ENCODE results near the gene FKBP10.
"Not testable (repeated sequence)": the region's sequence is repeated elsewhere in the genome, so short reads cannot be mapped to it uniquely, and the experiment has no call there.

Gene FKBP10, protein sequence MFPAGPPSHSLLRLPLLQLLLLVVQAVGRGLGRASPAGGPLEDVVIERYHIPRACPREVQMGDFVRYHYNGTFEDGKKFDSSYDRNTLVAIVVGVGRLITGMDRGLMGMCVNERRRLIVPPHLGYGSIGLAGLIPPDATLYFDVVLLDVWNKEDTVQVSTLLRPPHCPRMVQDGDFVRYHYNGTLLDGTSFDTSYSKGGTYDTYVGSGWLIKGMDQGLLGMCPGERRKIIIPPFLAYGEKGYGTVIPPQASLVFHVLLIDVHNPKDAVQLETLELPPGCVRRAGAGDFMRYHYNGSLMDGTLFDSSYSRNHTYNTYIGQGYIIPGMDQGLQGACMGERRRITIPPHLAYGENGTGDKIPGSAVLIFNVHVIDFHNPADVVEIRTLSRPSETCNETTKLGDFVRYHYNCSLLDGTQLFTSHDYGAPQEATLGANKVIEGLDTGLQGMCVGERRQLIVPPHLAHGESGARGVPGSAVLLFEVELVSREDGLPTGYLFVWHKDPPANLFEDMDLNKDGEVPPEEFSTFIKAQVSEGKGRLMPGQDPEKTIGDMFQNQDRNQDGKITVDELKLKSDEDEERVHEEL

DNA sequence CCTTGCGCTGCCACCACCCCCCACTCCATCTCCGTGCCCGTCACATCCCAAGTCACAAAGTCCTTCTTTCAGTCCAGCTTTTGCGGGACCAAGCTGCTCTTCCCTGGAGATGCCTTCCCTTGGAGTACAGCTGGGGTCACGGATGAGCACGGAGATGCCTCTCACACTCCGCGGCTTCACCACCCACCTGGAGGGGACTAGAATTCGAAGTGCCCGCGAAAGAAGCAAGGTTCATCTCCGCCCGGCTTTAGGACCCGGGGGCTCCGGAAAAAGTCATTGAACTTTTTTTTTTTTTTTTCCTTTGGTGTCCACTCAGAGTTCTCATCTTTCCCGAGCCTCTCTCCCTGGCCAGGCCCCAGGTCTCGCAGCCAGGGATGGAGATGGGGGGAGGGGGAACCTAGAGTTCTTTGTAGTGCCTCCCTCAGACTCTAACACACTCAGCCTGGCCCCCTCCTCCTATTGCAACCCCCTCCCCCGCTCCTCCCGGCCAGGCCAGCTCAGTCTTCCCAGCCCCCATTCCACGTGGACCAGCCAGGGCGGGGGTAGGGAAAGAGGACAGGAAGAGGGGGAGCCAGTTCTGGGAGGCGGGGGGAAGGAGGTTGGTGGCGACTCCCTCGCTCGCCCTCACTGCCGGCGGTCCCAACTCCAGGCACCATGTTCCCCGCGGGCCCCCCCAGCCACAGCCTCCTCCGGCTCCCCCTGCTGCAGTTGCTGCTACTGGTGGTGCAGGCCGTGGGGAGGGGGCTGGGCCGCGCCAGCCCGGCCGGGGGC, at the start of gene FKBP10:
TSS of gene FKBP10 (plus strand) at position 624 of the 771 bp plus-strand sequence. CDS start at position 655, 31 bp downstream.
- DNase-seq (ENCODE audit: low spot score): peak; percentile 28

GRCh38 chr17:41763327-41763726, 49.5 kb upstream of the FKBP10 start:
- DNase-seq (ENCODE audit: low spot score): no peak

GRCh38 chr17:41766135-41766534, 46.7 kb upstream of the FKBP10 start:
- DNase-seq (ENCODE audit: low spot score): no peak

DNA sequence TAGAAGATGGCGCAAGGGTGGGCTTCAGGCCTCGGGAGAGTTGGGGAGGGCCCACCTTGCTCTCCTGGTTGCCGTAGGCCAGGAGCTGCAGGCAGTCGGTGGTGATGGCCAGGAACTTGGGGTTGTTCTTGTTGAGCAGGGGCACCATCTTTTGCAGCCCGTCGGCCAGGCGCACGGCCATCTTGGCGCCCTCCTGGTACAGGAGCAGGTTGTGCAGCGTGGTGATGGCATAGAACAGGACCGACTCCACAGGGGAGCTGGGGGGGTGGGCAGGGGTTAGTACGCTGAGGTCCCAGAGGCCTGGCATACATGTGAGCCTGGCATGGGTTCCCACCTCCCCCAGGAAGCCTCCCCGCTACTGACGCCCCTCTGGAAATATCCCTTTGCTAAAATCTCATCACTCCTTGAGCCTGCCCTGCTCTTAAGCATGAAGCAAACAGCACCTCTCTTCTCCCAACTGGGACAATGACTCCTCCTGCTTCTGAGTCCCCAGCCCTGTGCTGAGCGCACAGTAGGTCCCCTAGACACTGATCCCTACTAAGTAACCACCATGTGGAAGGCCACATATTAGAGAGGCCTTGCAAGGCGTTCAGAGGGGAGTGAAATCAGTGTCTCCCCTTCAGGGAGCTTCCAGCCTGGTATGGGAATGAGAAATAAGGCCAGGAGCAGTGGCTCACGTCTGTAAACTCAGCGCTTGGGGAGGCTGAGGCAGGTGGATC, 45.3 kb upstream of the FKBP10 start:
- DNase-seq (ENCODE audit: low spot score): no peak

- no peak for DNase-seq (ENCODE audit: low spot score)
These were observed 44.0 kb upstream of the FKBP10 start for GRCh38 chr17:41768682-41769288.

GRCh38 chr17:41769346-41769862, 43.4 kb upstream of the FKBP10 start:
- DNase-seq (ENCODE audit: low spot score): no peak

DNA sequence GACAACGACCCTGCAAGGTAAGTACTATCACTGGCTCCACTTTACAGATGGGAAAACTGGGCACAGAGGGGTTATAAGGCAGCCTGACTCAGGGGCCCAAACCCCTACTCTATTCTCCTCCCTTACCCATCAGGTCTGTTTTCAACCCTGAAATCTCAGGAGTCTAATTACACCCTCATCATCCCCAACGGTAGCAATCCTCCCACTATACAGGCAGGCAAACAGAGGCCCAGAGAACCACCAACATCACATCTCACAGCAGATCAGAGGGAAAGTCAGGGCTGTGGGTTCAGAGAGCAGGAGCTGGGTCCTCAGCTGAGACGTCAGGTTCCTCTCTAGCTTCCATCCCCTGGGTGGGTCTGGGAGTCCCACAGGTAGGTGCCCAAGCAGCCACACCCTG, 42.8 kb upstream of the FKBP10 start:
- DNase-seq (ENCODE audit: low spot score): no peak

DNA sequence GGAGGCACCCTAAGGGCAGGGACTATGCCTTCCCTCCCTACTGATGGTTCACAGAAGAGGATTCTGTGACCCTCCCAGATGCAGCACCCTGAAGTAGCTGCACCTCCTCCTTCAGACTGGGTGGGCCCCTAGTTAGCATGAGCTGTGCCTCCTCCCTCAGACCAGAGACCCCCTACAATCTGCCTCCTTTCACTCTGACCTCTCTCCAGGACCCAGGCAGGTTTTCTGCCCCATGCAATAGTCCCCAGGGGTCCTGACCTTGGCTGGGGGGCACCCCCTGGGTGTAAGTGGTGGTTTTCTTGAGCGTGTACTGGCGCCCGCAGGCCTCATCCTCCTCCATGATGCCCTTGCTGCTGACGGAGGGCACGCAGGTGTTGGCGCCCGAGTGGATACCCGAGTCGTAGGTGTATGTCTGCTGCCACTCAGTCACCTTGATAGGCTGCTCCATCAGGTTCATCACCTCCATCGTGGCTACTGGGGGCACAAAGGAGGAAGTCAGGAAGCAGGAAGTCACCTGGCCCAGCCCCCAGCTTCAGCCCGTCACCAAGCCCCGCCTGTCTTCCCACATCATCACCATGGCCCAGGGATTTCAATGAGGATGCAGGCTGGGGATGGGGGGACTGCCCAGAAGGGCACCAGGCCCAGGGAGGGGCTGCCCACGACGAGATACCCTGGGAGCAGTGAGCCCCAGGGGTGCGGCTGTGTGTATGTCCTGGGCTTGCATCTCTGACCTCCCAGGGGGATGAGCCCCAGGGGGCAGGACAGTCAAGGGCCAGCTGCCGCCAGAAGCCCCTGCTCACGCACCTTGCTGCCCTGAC, 41.2 kb upstream of the FKBP10 start:
- DNase-seq (ENCODE audit: low spot score): no peak

GRCh38 chr17:41772218-41772585, 40.6 kb upstream of the FKBP10 start:
- no peak for DNase-seq (ENCODE audit: low spot score)

GRCh38 chr17:41772586-41773189, 40.1 kb upstream of the FKBP10 start:
- DNase-seq (ENCODE audit: low spot score): no peak

DNA sequence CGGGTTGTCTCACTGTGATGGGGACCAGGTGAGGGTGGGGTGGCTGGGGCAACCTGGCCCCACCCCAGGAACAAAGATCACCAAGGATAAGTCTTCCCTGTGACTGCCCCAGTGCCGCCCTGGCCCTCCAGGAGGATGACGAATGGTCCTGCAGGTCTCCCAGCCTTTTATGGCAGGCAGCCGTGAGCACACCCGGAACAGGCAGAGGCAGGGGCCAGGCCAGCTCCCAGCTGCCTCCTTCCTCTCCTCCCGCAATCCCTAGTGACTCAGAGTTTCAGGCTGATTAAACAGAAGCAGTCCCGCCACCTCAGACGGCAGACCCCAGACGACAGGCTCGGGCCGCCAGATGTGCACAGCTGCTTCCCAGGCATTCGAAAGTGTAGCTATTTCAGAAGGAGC, 39.6 kb upstream of the FKBP10 start:
- DNase-seq (ENCODE audit: low spot score): no peak

- peak; percentile 64 for DNase-seq (ENCODE audit: low spot score)
These were observed 39.0 kb upstream of the FKBP10 start for GRCh38 chr17:41773731-41774193.

GRCh38 chr17:41775394-41776226, 37.2 kb upstream of the FKBP10 start:
- DNase-seq (ENCODE audit: low spot score): peak; percentile 94

GRCh38 chr17:41776262-41776900, 36.4 kb upstream of the FKBP10 start:
- not testable (repeated sequence) for DNase-seq (ENCODE audit: low spot score)

GRCh38 chr17:41777157-41777573, 35.6 kb upstream of the FKBP10 start:
- no peak for DNase-seq (ENCODE audit: low spot score)

GRCh38 chr17:41777574-41778188, 35.1 kb upstream of the FKBP10 start:
- DNase-seq (ENCODE audit: low spot score): peak; percentile 74

DNA sequence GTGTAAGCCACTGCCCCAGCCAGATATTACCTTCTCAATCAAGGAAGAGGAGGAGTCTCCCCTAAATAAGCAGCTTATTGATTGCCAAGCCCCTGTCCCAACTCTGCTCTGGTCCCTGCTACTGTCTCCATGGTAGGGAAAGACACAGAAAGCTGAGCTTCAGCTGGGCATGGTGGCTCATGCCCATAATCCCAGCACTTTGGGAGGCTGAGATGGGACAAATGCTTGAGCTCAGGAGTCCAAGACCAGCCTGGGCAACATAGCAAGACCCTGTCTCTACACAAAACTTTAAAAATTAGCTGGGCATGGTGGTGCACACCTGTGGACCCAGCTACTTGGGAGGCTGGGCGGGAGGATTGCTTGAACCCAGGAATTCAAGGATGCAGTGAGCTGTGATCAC, 32.9 kb upstream of the FKBP10 start:
- DNase-seq (ENCODE audit: low spot score): no peak

DNA sequence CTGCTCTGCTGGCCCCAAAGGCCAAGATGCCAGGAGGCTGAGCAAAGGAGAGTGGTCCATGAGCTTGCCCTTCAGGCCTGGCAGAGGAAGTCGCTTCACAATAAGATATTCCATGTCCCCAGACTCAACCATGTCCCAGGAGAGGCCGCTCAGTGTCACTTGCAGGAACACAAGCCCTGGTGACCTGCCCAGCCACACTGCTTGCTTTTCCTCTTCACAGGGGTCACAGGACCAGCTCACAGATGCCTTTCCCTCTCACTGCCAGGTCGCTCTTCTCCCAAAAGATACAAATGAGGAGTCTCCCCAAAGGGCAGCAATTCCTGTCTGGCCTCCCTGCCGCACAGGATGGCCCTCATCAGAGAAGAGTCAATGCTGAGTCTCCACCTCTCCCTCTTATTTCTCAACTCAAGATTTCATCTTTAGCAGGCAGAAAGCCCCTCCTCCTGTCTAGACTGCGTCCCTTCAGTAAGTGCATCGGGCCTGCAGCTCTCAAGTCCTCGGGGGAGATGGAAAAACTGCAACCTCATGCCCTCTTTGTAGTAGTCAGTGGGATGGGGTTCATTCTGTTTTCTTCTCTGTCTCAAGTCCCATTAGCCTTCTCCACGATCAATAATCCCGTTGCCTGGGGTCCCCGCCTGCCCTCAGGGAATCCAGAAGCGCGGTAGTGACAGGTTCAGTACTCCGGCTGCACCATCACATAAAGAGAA, 31.2 kb upstream of the FKBP10 start:
- DNase-seq (ENCODE audit: low spot score): no peak
